Measurements from ENCODE around the gene NOG.

The NOG gene

GRCh38 chr17:56593646-56594319 lies at the start of gene NOG:
Gene NOG, plus strand, starts transcription at chr17:56593699. Its CDS starts 525 bp downstream, at chr17:56594224.
- FAIRE-seq = no peak

DNA sequence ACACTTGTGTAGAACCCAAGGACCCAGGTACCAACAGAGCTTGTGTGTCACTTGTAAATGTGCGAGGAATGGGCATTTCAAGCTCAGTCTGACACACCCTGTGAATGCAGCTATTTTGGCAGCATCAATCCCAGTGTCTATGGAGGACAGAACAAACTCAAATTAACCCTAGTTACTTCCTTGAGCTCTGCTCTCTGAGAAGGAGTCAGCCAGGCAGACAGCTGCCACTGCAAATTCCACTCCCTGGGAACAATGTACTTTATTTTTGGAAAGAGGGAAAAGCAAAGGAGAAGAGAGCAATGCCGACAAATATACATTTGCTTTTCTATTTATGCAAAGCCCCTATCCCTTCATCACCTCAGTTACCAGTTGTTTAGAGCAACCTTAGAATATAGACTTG lies 48.4 kb upstream of the NOG start:
- FAIRE-seq = no peak

DNA sequence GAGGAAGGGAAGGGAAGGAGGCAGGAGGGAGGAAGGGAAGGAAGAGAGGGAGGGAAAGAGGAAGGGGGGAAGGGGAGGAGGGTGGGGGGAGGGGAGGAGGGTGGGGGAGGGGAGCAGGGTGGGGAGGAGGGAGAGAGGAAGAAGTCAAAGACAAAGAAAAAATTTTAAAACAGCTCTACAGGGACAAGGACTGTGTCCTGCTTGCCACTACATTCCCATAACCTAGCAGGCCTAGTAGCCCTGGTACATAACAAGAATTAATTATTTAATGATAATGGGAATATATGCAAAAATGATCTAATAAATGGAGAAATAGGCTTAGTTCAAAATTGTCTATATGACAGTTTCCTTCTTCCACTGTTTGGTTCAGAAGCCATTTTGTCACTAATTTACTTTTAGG lies 47.6 kb upstream of the NOG start:
- FAIRE-seq = no peak

DNA sequence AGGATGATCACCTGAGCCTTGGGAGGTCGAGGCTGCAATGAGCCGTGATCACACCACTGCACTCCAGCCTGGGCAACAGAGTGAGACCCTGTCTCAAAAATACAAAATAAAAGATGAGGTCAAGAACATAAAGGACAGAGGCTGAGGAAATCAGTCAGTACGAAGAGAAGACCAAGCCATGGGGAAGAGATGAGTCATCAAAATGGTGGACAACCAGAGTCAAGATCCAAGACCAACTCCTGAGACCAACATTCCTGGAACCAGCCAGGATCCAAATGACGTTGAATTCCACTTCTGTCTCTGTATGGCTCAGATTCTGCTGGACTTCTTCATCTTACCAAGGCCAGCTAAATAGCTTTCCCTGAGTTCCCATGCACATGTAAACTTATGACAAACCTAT lies 44.8 kb upstream of the NOG start:
- no peak for FAIRE-seq

GRCh38 chr17:56549501-56549900 lies 44.0 kb upstream of the NOG start:
- FAIRE-seq = no peak

- FAIRE-seq = no peak
Measured at GRCh38 chr17:56557682-56558081, 35.8 kb upstream of the NOG start.

- FAIRE-seq = no peak
Measured at GRCh38 chr17:56558088-56558487, 35.4 kb upstream of the NOG start.

DNA sequence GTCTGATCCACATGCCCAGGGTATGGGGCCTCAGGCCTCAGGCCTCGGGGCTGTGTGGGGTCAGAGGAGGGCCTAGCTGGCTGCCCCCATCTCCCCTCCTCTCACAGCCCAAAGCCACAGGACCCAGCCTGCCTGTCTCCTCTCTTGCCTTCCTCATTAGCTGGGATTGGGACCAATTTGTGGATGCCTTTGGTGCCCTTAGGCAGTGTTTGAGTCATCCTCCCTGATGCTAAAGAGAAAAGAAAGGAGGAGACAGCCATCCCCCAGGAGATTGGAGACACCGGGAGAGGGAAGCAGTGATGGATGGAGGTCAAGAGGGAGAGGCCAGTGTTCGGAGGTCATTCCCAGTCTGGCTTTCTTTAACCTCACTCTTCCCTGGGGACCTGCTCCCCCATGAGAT lies 23.3 kb upstream of the NOG start:
- FAIRE-seq = no peak

- FAIRE-seq = no peak
Measured at GRCh38 chr17:56571456-56571855, 22.0 kb upstream of the NOG start.

GRCh38 chr17:56577190-56577842 lies 16.2 kb upstream of the NOG start:
- FAIRE-seq = no peak

DNA sequence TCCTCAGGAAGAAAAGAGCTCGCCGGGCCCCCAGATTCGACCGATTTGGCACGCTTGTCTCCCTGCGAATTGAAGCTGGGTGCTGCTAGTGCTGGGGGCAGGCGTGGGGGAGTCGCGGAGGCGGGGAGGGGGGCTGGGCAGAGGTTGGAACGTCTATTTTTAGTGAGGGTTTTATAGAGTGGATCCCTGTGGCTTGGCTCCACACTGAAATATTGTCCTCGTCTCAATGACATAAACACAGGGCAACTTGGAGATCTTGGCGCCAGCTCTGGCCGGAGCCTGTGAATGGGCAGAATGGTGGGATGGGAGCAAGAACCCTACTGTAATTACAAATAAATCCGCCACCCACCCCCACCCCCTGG lies 15.7 kb upstream of the NOG start:
- FAIRE-seq = no peak

DNA sequence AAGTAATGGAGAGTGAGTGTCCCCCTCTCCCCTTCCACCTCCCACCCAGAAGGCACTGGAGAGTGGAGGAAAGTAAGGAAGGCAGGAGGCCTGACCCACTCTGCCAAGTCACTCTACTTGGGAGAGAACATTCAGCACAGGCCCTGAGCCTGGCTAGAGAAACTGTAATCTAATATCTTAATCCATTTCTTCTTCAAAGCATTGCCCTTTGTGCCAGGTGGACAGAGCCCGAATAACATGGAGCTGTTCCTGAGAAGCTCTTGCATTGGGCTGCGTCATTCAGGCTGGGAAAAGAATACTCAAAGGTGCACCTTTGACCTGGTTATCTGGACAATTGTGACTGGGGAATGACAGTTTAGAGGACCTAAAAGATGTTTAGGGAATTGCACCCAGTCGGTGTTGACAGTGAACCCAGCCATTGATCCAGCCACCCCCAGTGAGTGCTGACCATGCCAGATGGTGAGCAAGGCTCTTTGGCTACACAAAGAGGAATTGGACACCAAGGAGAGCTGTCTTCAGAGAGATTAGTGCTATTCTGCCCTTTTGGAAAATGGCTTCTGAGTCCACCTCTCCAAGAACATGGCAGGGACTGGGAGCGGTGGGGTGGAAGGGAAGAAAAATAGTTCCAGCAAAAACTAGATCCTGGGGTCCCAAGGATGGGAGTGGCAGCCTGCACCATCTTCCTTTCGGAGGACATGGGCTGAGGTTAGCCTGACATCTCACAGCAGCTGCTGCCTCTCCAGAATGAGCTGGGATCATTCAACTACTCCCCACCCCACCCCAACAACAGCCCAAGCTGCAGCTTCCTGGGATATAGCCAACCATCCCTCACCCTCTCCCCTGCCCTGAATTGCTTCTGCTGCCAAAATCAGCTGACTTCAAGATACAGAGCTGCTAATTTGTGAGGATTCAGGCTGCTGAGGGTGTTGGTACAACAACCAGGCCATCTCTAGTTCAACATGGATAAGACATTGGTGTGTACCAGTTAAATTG lies 11.6 kb upstream of the NOG start:
- FAIRE-seq = no peak

DNA sequence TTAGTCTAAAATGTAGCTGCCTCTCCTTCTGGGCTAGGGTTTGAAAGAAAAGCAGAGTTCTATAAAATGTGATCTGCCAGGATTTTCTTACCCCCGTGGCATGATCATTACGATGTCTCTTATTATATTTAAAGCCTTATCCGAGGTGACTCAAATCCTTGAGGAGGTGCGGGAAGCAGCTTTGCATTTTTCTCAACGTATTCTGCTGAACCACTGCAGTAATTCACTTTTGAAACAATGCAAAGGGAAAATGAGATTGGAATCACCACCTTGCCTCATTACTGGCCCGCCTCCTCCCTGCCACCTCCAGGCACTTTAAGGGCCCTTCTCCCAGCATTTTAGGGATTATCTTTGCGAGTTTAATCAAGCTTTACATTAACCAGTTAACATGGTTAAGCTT lies 9.7 kb upstream of the NOG start:
- FAIRE-seq = no peak

DNA sequence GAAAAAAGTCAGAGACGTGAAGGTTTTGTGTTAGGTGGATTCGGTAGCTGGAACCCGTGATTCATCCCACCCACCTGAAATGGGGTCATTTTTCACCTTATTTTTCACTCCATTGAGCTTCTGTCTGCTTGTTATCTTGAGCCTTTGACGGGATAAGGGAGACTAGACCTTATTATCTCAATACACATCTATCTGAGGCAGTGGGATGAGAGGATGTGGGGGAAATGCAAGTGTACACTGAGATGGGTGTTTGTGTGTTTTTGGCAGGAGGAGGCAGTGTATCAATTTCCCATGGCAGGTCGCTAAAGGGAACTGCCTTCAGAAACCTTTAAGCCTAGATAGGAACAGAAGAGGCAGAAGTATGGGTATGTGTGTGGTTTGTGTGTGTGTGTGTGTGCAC lies 6.2 kb upstream of the NOG start:
- FAIRE-seq = no peak

GRCh38 chr17:56592487-56593085 lies 913 bp upstream of the NOG start:
- no peak for FAIRE-seq

- no peak for FAIRE-seq
Measured at GRCh38 chr17:56593086-56593645, 333 bp upstream of the NOG start.

GRCh38 chr17:56594320-56595107 lies 1.0 kb downstream of the NOG start:
- FAIRE-seq = no peak

DNA sequence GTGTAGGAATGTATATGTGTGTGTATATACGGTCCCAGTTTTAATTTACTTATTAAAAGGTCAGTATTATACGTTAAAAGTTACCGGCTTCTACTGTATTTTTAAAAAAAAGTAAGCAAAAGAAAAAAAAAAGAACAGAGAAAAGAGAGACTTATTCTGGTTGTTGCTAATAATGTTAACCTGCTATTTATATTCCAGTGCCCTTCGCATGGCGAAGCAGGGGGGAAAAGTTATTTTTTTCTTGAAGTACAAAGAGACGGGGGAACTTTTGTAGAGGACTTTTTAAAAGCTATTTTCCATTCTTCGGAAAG lies 1.6 kb downstream of the NOG start:
- FAIRE-seq = no peak

DNA sequence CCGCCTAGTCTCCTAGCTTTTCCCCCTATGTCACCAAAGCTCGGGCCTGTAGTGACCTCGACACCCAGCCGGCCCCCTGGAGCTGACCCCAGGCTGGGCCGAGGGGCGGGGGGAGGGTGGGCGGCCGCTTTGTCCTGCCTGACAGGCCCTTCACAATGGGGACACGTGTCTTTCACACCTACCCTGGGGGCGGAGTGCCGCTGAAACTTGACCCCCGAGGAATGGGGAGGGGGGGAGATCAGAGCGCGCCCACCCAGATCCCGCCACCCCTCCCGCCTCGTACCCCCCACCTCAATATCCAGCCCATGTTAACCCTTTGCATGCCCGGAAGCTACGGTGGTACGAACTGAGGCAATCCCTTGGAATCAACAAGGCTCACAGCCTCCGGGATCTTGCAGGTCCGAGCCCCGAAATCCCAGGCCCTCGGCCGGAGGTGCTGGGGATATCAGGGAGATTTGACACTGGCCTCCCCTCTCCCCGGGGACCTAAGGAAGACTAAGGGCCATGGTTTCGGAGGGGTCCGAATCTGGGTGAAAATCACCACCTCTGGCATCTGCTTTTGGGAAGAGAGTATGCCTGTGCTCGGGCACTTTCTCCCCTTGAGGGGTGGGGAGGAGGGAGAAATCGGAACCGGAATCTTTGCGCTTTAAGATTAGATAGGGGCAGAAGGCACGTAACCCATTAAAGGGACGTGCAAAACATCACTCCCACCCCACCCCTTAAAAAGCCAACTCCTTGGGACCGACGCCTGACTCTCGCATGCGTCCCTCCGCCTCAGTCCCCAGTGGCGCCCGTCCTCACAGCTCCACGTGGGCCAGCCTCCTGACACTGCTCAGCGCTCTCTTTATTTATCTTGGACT lies 2.6 kb downstream of the NOG start:
- no peak for FAIRE-seq

DNA sequence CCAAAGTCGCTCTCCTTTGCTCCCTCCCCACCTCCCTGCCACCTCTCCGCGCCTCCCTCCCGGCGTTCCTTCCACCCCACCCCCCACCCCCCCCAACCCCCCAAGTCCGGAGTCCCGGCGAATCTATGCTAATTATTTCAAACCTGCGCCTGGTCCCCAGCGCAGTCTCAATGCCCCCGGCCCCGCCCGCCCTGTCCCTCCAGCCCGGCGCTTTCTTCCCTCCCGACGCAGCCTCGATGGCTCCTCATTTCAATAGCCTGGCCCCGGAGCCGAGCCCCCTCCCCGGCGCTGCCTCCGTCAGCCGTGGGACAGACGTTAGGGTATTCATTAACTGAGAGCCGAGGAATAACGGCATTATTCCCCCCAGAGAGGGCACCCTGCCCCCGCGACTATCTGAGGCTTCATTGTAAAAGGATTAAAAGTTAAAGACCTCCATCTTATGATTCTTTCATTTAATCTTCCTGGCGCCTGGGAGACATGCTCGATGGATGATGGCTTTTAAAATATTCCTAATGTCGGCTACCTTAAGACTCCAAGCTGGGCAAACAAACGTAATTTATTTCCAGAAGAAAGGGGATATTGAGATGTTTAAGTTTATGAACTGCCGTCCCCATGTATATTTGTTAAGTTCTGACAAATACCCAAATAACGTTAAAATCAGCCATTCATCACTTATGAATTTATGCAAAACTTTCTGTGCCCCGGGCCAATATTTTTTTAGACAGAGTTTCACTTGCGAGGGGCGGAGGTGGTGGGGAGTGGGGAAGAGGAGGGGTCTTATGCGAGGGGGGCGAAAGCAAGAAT lies 3.4 kb downstream of the NOG start:
- peak; percentile 91 for FAIRE-seq

Data from TTC549 (cell line).